Activated CD4-positive, CD25-positive, alpha-beta regulatory T cell treated with anti-CD3 and anti-CD28 coated beads, Interleukin-2, amount 50 U/mL, for 24 hours (primary cell): Measurements from ENCODE around the gene CILP.
"Not testable (repeated sequence)": the region's sequence is repeated elsewhere in the genome, so short reads cannot be mapped to it uniquely, and the experiment has no call there.

Experiments
- ATAC-seq, 2 donors: fragments of 150-1000 bp; cut with Tn5 transposase; one replicate each; pipeline ENCODE4 v1.10.0; 2021; ENCODE audit warnings: mild to moderate bottlenecking in 1 of 2, moderate library complexity in 1 of 2

CILP gene

GRCh38 chr15:65210770-65211481 is at the start of gene CILP:
Gene CILP (minus strand): TSS chr15:65211473. CDS start chr15:65209755, 1,718 bp downstream.
- no peak for ATAC-seq

GRCh38 chr15:65260968-65261367 is 49.7 kb upstream of the CILP start:
- ATAC-seq, result no peak

GRCh38 chr15:65259367-65259797 is 48.1 kb upstream of the CILP start:
- ATAC-seq, result no peak

- no peak for ATAC-seq
These were observed 47.3 kb upstream of the CILP start for GRCh38 chr15:65258375-65259262.

- no peak for ATAC-seq
These were observed 44.3 kb upstream of the CILP start for GRCh38 chr15:65255486-65256140.

- no peak for ATAC-seq
These were observed 43.5 kb upstream of the CILP start for GRCh38 chr15:65254758-65255157.

- no peak for ATAC-seq
These were observed 43.1 kb upstream of the CILP start for GRCh38 chr15:65254356-65254755.

GRCh38 chr15:65249641-65250040 is 38.4 kb upstream of the CILP start:
- ATAC-seq, result peak; percentile 95 to 99

GRCh38 chr15:65248511-65249255 is 37.4 kb upstream of the CILP start:
- no peak for ATAC-seq

- no peak for ATAC-seq
These were observed 35.7 kb upstream of the CILP start for GRCh38 chr15:65246939-65247338.

- ATAC-seq, result no peak
These were observed 34.9 kb upstream of the CILP start for GRCh38 chr15:65246026-65246714.

GRCh38 chr15:65245096-65245856 is 34.0 kb upstream of the CILP start:
- ATAC-seq, result no peak

- no peak for ATAC-seq
These were observed 33.4 kb upstream of the CILP start for GRCh38 chr15:65244638-65245037.

- not testable (repeated sequence) for ATAC-seq
These were observed 25.2 kb upstream of the CILP start for GRCh38 chr15:65236443-65236842.

GRCh38 chr15:65233696-65234095 is 22.4 kb upstream of the CILP start:
- no peak for ATAC-seq

- no peak for ATAC-seq
These were observed 21.2 kb upstream of the CILP start for GRCh38 chr15:65232520-65232919.

GRCh38 chr15:65231306-65231705 is 20.0 kb upstream of the CILP start:
- no peak for ATAC-seq

- ATAC-seq, result not testable (repeated sequence)
These were observed 15.6 kb upstream of the CILP start for GRCh38 chr15:65226901-65227300.

- no peak for ATAC-seq
These were observed 14.9 kb upstream of the CILP start for GRCh38 chr15:65226221-65226620.

- ATAC-seq, result no peak
These were observed 12.7 kb upstream of the CILP start for GRCh38 chr15:65223996-65224395.

GRCh38 chr15:65222891-65223290 is 11.6 kb upstream of the CILP start:
- ATAC-seq, result no peak
